HEK293T (cell line): ENCODE results near the gene IL20RA.

Source experiments
- CTCF ChIA-PET: fragments of 350-600 bp; formaldehyde crosslinking; extraction: SDS; loops from one replicate; lab custom pipeline; 2021; ENCODE audit warnings: antibody characterized with exemption, inconsistent platforms; lab: Yijun Ruan, JAX
- POLR2A ChIA-PET: fragments of 350-600 bp; formaldehyde crosslinking; extraction: SDS; loops from one replicate; lab custom pipeline; 2020; ENCODE audit warnings: antibody characterized with exemption, inconsistent platforms; lab: Yijun Ruan, JAX
- DNase-seq: peaks from one replicate; pipeline ENCODE4 v3.0.0; 2012; ENCODE audit warnings: mixed read lengths; ENCODE audit errors: extremely low spot score
- ARNT ChIP-seq: fragments of 450-650 bp; IDR thresholded peaks from 2 replicates; pipeline ENCODE4 v1.6.1; 2017; ENCODE audit warnings: mild to moderate bottlenecking
- BHLHE40 ChIP-seq: fragments of 450-650 bp; IDR thresholded peaks from 2 replicates; pipeline ENCODE4 v1.6.1; 2016; ENCODE audit warnings: mild to moderate bottlenecking, moderate library complexity, borderline replicate concordance
- CTBP1 ChIP-seq: fragments of 450-650 bp; IDR thresholded peaks from 2 replicates; pipeline ENCODE4 v1.6.1; 2016; ENCODE audit warnings: borderline replicate concordance
- ELF4 ChIP-seq: fragments of 450-650 bp; IDR thresholded peaks from 2 replicates; pipeline ENCODE4 v1.6.1; 2017; ENCODE audit warnings: antibody characterized with exemption
- FOXA1 ChIP-seq: fragments of 450-650 bp; IDR thresholded peaks from 2 replicates; pipeline ENCODE4 v1.6.1; 2016; ENCODE audit warnings: mild to moderate bottlenecking
- FOXK2 ChIP-seq: fragments of 450-650 bp; IDR thresholded peaks from 2 replicates; pipeline ENCODE4 v1.6.1; 2016; ENCODE audit warnings: mild to moderate bottlenecking
- FOXM1 ChIP-seq: fragments of 450-650 bp; IDR thresholded peaks from 2 replicates; pipeline ENCODE4 v1.6.1; 2017; ENCODE audit warnings: mild to moderate bottlenecking, borderline replicate concordance
- HDGF ChIP-seq: fragments of 450-650 bp; IDR thresholded peaks from 2 replicates; pipeline ENCODE4 v1.6.1; 2017; ENCODE audit warnings: antibody characterized with exemption, borderline replicate concordance
- L3MBTL2 ChIP-seq: fragments of 450-650 bp; conservative IDR thresholded peaks from 2 replicates; pipeline ENCODE4 v1.6.1; 2016; ENCODE audit warnings: mild to moderate bottlenecking
- LEF1 ChIP-seq: fragments of 450-650 bp; IDR thresholded peaks from 2 replicates; pipeline ENCODE4 v1.6.1; 2017; ENCODE audit warnings: mild to moderate bottlenecking, borderline replicate concordance
- NFRKB ChIP-seq: fragments of 450-650 bp; IDR thresholded peaks from 2 replicates; pipeline ENCODE4 v1.6.1; 2016; ENCODE audit warnings: mild to moderate bottlenecking, moderate library complexity
- PKNOX1 ChIP-seq: fragments of 450-650 bp; IDR thresholded peaks from 2 replicates; pipeline ENCODE4 v1.6.1; 2016
- SP1 ChIP-seq: fragments of 450-650 bp; IDR thresholded peaks from 2 replicates; pipeline ENCODE4 v1.6.1; 2017
- SUZ12 ChIP-seq: fragments of 450-650 bp; IDR thresholded peaks from 2 replicates; pipeline ENCODE4 v1.6.1; 2016; ENCODE audit warnings: mild to moderate bottlenecking
- TARDBP ChIP-seq: fragments of 450-650 bp; IDR thresholded peaks from 2 replicates; pipeline ENCODE4 v1.6.1; 2016
- ZNF384 ChIP-seq: fragments of 450-650 bp; IDR thresholded peaks from 2 replicates; pipeline ENCODE4 v1.6.1; 2016

Gene IL20RA

GRCh38 chr6:137017081-137017480 is 27.7 kb downstream of the IL20RA start:
- no peak for TF ChIP-seq SP1
- POLR2A ChIA-PET = no interaction called here
- no peak for DNase-seq
- CTCF ChIA-PET = no interaction called here

- ChIA-PET POLR2A (no interaction called here), CTCF (no interaction called here)
- DNase-seq = no peak
- no peak for TF ChIP-seq SUZ12
- no peak for TF ChIP-seq SP1
- TF ChIP-seq FOXM1 = no peak
- no peak for TF ChIP-seq FOXA1
- no peak for TF ChIP-seq ELF4
- no peak for TF ChIP-seq L3MBTL2
- no peak for TF ChIP-seq FOXK2
- TF ChIP-seq BHLHE40 = no peak
- no peak for TF ChIP-seq TARDBP
- TF ChIP-seq ARNT = no peak
- TF ChIP-seq HDGF = no peak
- TF ChIP-seq PKNOX1 = no peak
- no peak for TF ChIP-seq CTBP1
- no peak for TF ChIP-seq LEF1
- TF ChIP-seq ZNF384 = no peak
- TF ChIP-seq NFRKB = no peak
Measured at GRCh38 chr6:137016356-137016755, 28.4 kb downstream of the IL20RA start.

- ChIA-PET CTCF (no interaction called here), POLR2A (no interaction called here)
Measured at GRCh38 chr6:137015943-137016342, 28.8 kb downstream of the IL20RA start.

GRCh38 chr6:137013738-137014602 is 30.8 kb downstream of the IL20RA start:
- peak; percentile 59 for DNase-seq
- POLR2A ChIA-PET = no interaction called here
- CTCF ChIA-PET = interaction anchor here (0.6 to 1.6 kb wide), 7 partner anchors 9 to 661 kb away, joined by 3 to 6 read pairs (median 4); no protein-coding TSS in a partner anchor
- TF ChIP-seq ELF4 (no peak), ZNF384 (no peak), CTBP1 (no peak), ARNT (no peak)

More at GRCh38 chr6:137015943-137016342, 28.8 kb downstream of the IL20RA start:
- no peak for TF ChIP-seq FOXM1
- no peak for TF ChIP-seq BHLHE40
- TF ChIP-seq FOXK2 = no peak
- TF ChIP-seq PKNOX1 = no peak
- no peak for TF ChIP-seq SP1
- no peak for TF ChIP-seq ARNT
- no peak for TF ChIP-seq ZNF384
- DNase-seq = no peak

- no peak for DNase-seq
- TF ChIP-seq TARDBP = no peak
- TF ChIP-seq NFRKB = no peak
- no peak for TF ChIP-seq BHLHE40
- no peak for TF ChIP-seq ELF4
- TF ChIP-seq LEF1 = no peak
- TF ChIP-seq SUZ12 = no peak
- TF ChIP-seq ZNF384 = no peak
- TF ChIP-seq ARNT = no peak
- no peak for TF ChIP-seq FOXA1
- TF ChIP-seq L3MBTL2 = no peak
- no peak for TF ChIP-seq CTBP1
- TF ChIP-seq SP1 = no peak
- TF ChIP-seq HDGF = no peak
- no peak for TF ChIP-seq FOXK2
- TF ChIP-seq FOXM1 = no peak
- no peak for TF ChIP-seq PKNOX1
- ChIA-PET CTCF (interaction anchor here (0.6 to 1.6 kb wide), 4 partner anchors 18 to 369 kb away, joined by 3 to 6 read pairs (median 4); no protein-coding TSS in a partner anchor), POLR2A (no interaction called here)
Measured at GRCh38 chr6:137013031-137013430, 31.7 kb downstream of the IL20RA start.

- ChIA-PET POLR2A (no interaction called here), CTCF (no interaction called here)
- DNase-seq = no peak
- no peak for TF ChIP-seq FOXA1
- no peak for TF ChIP-seq NFRKB
- TF ChIP-seq CTBP1 = no peak
- TF ChIP-seq PKNOX1 = no peak
- TF ChIP-seq LEF1 = no peak
- TF ChIP-seq FOXK2 = no peak
- no peak for TF ChIP-seq ELF4
- TF ChIP-seq TARDBP = no peak
- no peak for TF ChIP-seq BHLHE40
Measured at GRCh38 chr6:137011406-137011805, 33.4 kb downstream of the IL20RA start.
